IPS-15b (cell line): ENCODE data around the gene UGDH.
"Not testable (repeated sequence)": the region's sequence is repeated elsewhere in the genome, so short reads cannot be mapped to it uniquely, and the experiment has no call there.

Source experiments
- H3K27me3 ChIP-seq: one replicate; pipeline ENCODE4 v1.6.1; 2013; ENCODE audit warnings: low read length; ENCODE audit not compliant: control insufficient read depth, insufficient read depth
- H3K36me3 ChIP-seq: one replicate; pipeline ENCODE4 v1.6.1; 2013; ENCODE audit warnings: low read length; ENCODE audit not compliant: control insufficient read depth, insufficient read depth
- H3K4me1 ChIP-seq: one replicate; pipeline ENCODE4 v1.6.1; 2013; ENCODE audit warnings: mild to moderate bottlenecking, low read length; ENCODE audit not compliant: control insufficient read depth, insufficient read depth
- H3K4me3 ChIP-seq: one replicate; pipeline ENCODE4 v1.5.1; 2013; ENCODE audit warnings: low read depth, low read length
- H3K9ac ChIP-seq: one replicate; pipeline ENCODE4 v1.6.1; 2013; ENCODE audit warnings: low read depth, mild to moderate bottlenecking, low read length
- H3K9me3 ChIP-seq: one replicate; pipeline ENCODE4 v1.6.1; 2013; ENCODE audit warnings: mild to moderate bottlenecking, low read length; ENCODE audit not compliant: control insufficient read depth, insufficient read depth

The UGDH gene

GRCh38 chr4:39458505-39459300 is 68.5 kb downstream of the UGDH start, which contains the start of the genes LIAS and RPL9:
TSS of gene LIAS (plus strand) at chr4:39459056. CDS start at chr4:39459118, 62 bp downstream.
TSS of gene RPL9 (minus strand) at chr4:39458922. CDS start at chr4:39458439, 483 bp downstream.
- Histone ChIP-seq H3K4me3 (peak within 1 kb of the TSS; percentile 86), H3K9me3 (no peaks in the 10 kb centered on the region), H3K4me1 (peaks cover 2% of the 10 kb centered on the region), H3K27me3 (no peaks in the 10 kb centered on the region), H3K36me3 (peaks cover 25% of the 10 kb centered on the region), H3K9ac (peak within 1 kb of the TSS; percentile 100)

- not testable (repeated sequence) for H3K27me3 ChIP-seq, H3K9me3 ChIP-seq, H3K4me1 ChIP-seq
- peaks cover 27% of the 10 kb centered on the region for H3K36me3 ChIP-seq
- peak overlapping the region; percentile 86 for H3K4me3 ChIP-seq
- H3K9ac ChIP-seq = peak overlapping the region; percentile 100
Measured at GRCh38 chr4:39458161-39458504, 69.1 kb downstream of the UGDH start.

GRCh38 chr4:39456946-39457763 is 70.1 kb downstream of the UGDH start:
- Histone ChIP-seq H3K9me3 (no peaks in the 10 kb centered on the region), H3K9ac (peak overlapping the region; percentile 100), H3K27me3 (no peaks in the 10 kb centered on the region), H3K4me3 (peak overlapping the region; percentile 86), H3K4me1 (peaks cover 2% of the 10 kb centered on the region), H3K36me3 (peaks cover 27% of the 10 kb centered on the region)

GRCh38 chr4:39455486-39455885 is 71.8 kb downstream of the UGDH start:
- H3K36me3 ChIP-seq = peaks cover 27% of the 10 kb centered on the region
- H3K4me1 ChIP-seq = peaks cover 2% of the 10 kb centered on the region
- H3K27me3 ChIP-seq = no peaks in the 10 kb centered on the region
- H3K4me3 ChIP-seq = no peak overlapping the region
- H3K9ac ChIP-seq = no peak overlapping the region
- no peaks in the 10 kb centered on the region for H3K9me3 ChIP-seq

- Histone ChIP-seq H3K4me3 (no peak overlapping the region), H3K36me3 (peaks cover 27% of the 10 kb centered on the region), H3K9ac (no peak overlapping the region), H3K9me3 (no peaks in the 10 kb centered on the region), H3K4me1 (peaks cover 2% of the 10 kb centered on the region), H3K27me3 (no peaks in the 10 kb centered on the region)
Measured at GRCh38 chr4:39453738-39454137, 73.5 kb downstream of the UGDH start.

- Histone ChIP-seq H3K4me1 (peaks cover 2% of the 10 kb centered on the region), H3K36me3 (peaks cover 27% of the 10 kb centered on the region), H3K27me3 (no peaks in the 10 kb centered on the region), H3K4me3 (no peak overlapping the region), H3K9ac (no peak overlapping the region), H3K9me3 (no peaks in the 10 kb centered on the region)
Measured at GRCh38 chr4:39452860-39453587, 74.2 kb downstream of the UGDH start.

GRCh38 chr4:39452153-39452859 is 74.9 kb downstream of the UGDH start:
- Histone ChIP-seq H3K27me3 (no peaks in the 10 kb centered on the region), H3K9me3 (no peaks in the 10 kb centered on the region), H3K9ac (no peak overlapping the region), H3K4me1 (peaks cover 5% of the 10 kb centered on the region), H3K4me3 (no peak overlapping the region), H3K36me3 (peaks cover 24% of the 10 kb centered on the region)

- peaks cover 3% of the 10 kb centered on the region for H3K4me1 ChIP-seq
- no peak overlapping the region for H3K4me3 ChIP-seq
- H3K27me3 ChIP-seq = no peaks in the 10 kb centered on the region
- no peaks in the 10 kb centered on the region for H3K9me3 ChIP-seq
- peaks cover 17% of the 10 kb centered on the region for H3K36me3 ChIP-seq
- no peak overlapping the region for H3K9ac ChIP-seq
Measured at GRCh38 chr4:39451423-39452023, 75.7 kb downstream of the UGDH start.

GRCh38 chr4:39450618-39451017 is 76.6 kb downstream of the UGDH start:
- H3K4me1 ChIP-seq = peaks cover 3% of the 10 kb centered on the region
- H3K27me3 ChIP-seq = no peaks in the 10 kb centered on the region
- no peaks in the 10 kb centered on the region for H3K9me3 ChIP-seq
- peaks cover 8% of the 10 kb centered on the region for H3K36me3 ChIP-seq
- H3K9ac ChIP-seq = no peak overlapping the region
- no peak overlapping the region for H3K4me3 ChIP-seq
